CD8-positive, alpha-beta memory T cell (primary cell): ENCODE data around the gene STARD13. TPM values are rescaled to one million over a fixed set of nuclear protein-coding genes. Genes with fewer than 3 reads are reported as not detected.
A peak's percentile ranks its signal among the peaks of the same experiment; 100 is the strongest.

Source experiments
- CTCF ChIA-PET: fragments of 350-600 bp; sonication (Branson Sonifier 250); formaldehyde crosslinking; loops from one replicate; lab custom pipeline; 2021; ENCODE audit warnings: antibody characterized with exemption; lab: Charles Lee
- POLR2A ChIA-PET: fragments of 350-600 bp; sonication (Branson Sonifier 250); formaldehyde crosslinking; loops from one replicate; lab custom pipeline; 2021; ENCODE audit warnings: antibody characterized with exemption; lab: Charles Lee
- DNase-seq, 5 donors: peaks; one replicate each; pipeline versions ENCODE4 v3.0.0 to v3.0.0-alpha.2; 2020 to 2022; ENCODE audit warnings: mixed read lengths in 1 of 5
- H3K27ac ChIP-seq: one replicate; pipeline ENCODE4 v1.7.0; 2013; ENCODE audit warnings: low read depth, mild to moderate bottlenecking, low read length, moderate library complexity
- H3K27me3 ChIP-seq: 2 replicates; pipeline ENCODE4 v1.7.0; 2013; ENCODE audit warnings: low read length, mild to moderate bottlenecking; ENCODE audit not compliant: insufficient read depth, poor library complexity, severe bottlenecking
- H3K36me3 ChIP-seq: 2 replicates; pipeline ENCODE4 v1.7.0; 2013; ENCODE audit warnings: mild to moderate bottlenecking, low read length, moderate library complexity; ENCODE audit not compliant: insufficient read depth
- H3K4me1 ChIP-seq: 2 replicates; pipeline ENCODE4 v1.7.0; 2013; ENCODE audit warnings: mild to moderate bottlenecking, low read length, moderate library complexity; ENCODE audit not compliant: insufficient read depth
- H3K4me3 ChIP-seq: 2 replicates; pipeline ENCODE4 v1.7.0; 2013; ENCODE audit warnings: mild to moderate bottlenecking, low read length
- H3K9me3 ChIP-seq: 2 replicates; pipeline ENCODE4 v1.7.0; 2013; ENCODE audit warnings: mild to moderate bottlenecking, low read length
- H3K27ac Mint-ChIP-seq, 8 donors: one replicate each; pipeline ENCODE4 v1.8.0; 2020 to 2021; ENCODE audit warnings: mixed read lengths in 8 of 8, mild to moderate bottlenecking in 6 of 8, inconsistent platforms in 3 of 8, moderate library complexity in 3 of 8
- H3K27me3 Mint-ChIP-seq, 2 donors: one replicate each; pipeline ENCODE4 v1.8.0; 2020 to 2021; ENCODE audit warnings: mixed read lengths in 2 of 2, mild to moderate bottlenecking in 1 of 2, moderate library complexity in 1 of 2
- H3K36me3 Mint-ChIP-seq, 3 donors: one replicate each; pipeline ENCODE4 v1.8.0; 2020 to 2021; ENCODE audit warnings: mixed read lengths in 3 of 3, inconsistent platforms in 1 of 3, mild to moderate bottlenecking in 1 of 3
- H3K4me1 Mint-ChIP-seq, 3 donors: one replicate each; pipeline ENCODE4 v1.8.0; 2020 to 2021; ENCODE audit warnings: mixed read lengths in 3 of 3, inconsistent platforms in 1 of 3, mild to moderate bottlenecking in 1 of 3
- H3K4me3 Mint-ChIP-seq, 7 donors: one replicate each; pipeline ENCODE4 v1.8.0; 2020 to 2021; ENCODE audit warnings: mixed read lengths in 7 of 7, mild to moderate bottlenecking in 6 of 7, moderate library complexity in 4 of 7, inconsistent platforms in 2 of 7
- H3K9me3 Mint-ChIP-seq, 5 donors: one replicate each; pipeline ENCODE4 v1.8.0; 2020 to 2022; ENCODE audit warnings: mixed read lengths in 5 of 5, mild to moderate bottlenecking in 3 of 5, moderate library complexity in 2 of 5, inconsistent platforms in 1 of 5
- polyA plus RNA-seq: library from polyadenylated mRNA; unstranded; fragments of 300-500 nt; fragmentation: Illumina TruSeq; gene quantifications from one replicate; pipeline ENCODE4 v1.2.3, GENCODE V29; 2021
- total RNA-seq, 2 experiments: library from RNA; stranded (reverse); gene quantifications; one replicate each; pipeline ENCODE4 v1.2.3, GENCODE V29; 2021

The STARD13 gene
- total and polyA plus RNA-seq, 3 experiments from 2014 or later, result 0.40 to 0.48 TPM; not detected in 1

- ChIA-PET CTCF (no interaction called here), POLR2A (no interaction called here)
- DNase-seq, result no peak
- Mint-ChIP-seq H3K27me3 (peaks cover 0 to 1% of the 10 kb centered on the region in 2 donors), H3K9me3 (no peaks in the 10 kb centered on the region), H3K27ac (no peak overlapping the region), H3K4me1 (no peaks in the 10 kb centered on the region), H3K36me3 (no peaks in the 10 kb centered on the region), H3K4me3 (no peak overlapping the region)
- no peaks in the 10 kb centered on the region for H3K27me3 ChIP-seq
- H3K36me3 ChIP-seq, result no peaks in the 10 kb centered on the region
- no peaks in the 10 kb centered on the region for H3K9me3 ChIP-seq
- H3K27ac ChIP-seq, result no peak overlapping the region
- H3K4me3 ChIP-seq, result no peak overlapping the region
- no peaks in the 10 kb centered on the region for H3K4me1 ChIP-seq
These were observed 224.7 kb downstream of the STARD13 start for GRCh38 chr13:33060815-33061214.

- no peak overlapping the region for H3K4me3 Mint-ChIP-seq
- H3K4me1 Mint-ChIP-seq, result no peaks in the 10 kb centered on the region
- Histone ChIP-seq H3K4me1 (no peaks in the 10 kb centered on the region), H3K9me3 (no peaks in the 10 kb centered on the region), H3K27ac (no peak overlapping the region), H3K36me3 (no peaks in the 10 kb centered on the region), H3K4me3 (no peak overlapping the region), H3K27me3 (no peaks in the 10 kb centered on the region)
- H3K27me3 Mint-ChIP-seq, result peaks cover 0 to 1% of the 10 kb centered on the region in 2 donors
- no peaks in the 10 kb centered on the region for H3K36me3 Mint-ChIP-seq
- ChIA-PET CTCF (no interaction called here), POLR2A (no interaction called here)
- H3K9me3 Mint-ChIP-seq, result no peaks in the 10 kb centered on the region
- H3K27ac Mint-ChIP-seq, result no peak overlapping the region
- no peak for DNase-seq
These were observed 226.7 kb downstream of the STARD13 start for GRCh38 chr13:33058776-33059327.

- no peak for DNase-seq
- Mint-ChIP-seq H3K9me3 (no peaks in the 10 kb centered on the region), H3K27ac (peak overlapping the region in 2 of 8 donors; percentile 14 to 21), H3K27me3 (peaks cover 1 to 4% of the 10 kb centered on the region in 2 donors), H3K4me1 (no peaks in the 10 kb centered on the region), H3K4me3 (no peak overlapping the region), H3K36me3 (no peaks in the 10 kb centered on the region)
- H3K4me3 ChIP-seq, result no peak overlapping the region
- H3K4me1 ChIP-seq, result no peaks in the 10 kb centered on the region
- ChIA-PET POLR2A (no interaction called here), CTCF (no interaction called here)
- H3K9me3 ChIP-seq, result no peaks in the 10 kb centered on the region
- no peaks in the 10 kb centered on the region for H3K27me3 ChIP-seq
- H3K27ac ChIP-seq, result no peak overlapping the region
- H3K36me3 ChIP-seq, result no peaks in the 10 kb centered on the region
These were observed 228.4 kb downstream of the STARD13 start for GRCh38 chr13:33057019-33057780.

GRCh38 chr13:33053397-33054066, 232.0 kb downstream of the STARD13 start:
- H3K27ac ChIP-seq, result no peak overlapping the region
- no peaks in the 10 kb centered on the region for H3K9me3 ChIP-seq
- no peaks in the 10 kb centered on the region for H3K4me1 Mint-ChIP-seq
- DNase-seq, result no peak
- CTCF ChIA-PET, result no interaction called here
- peaks cover 9 to 20% of the 10 kb centered on the region in 2 donors for H3K27me3 Mint-ChIP-seq
- no peaks in the 10 kb centered on the region for H3K36me3 ChIP-seq
- H3K9me3 Mint-ChIP-seq, result no peaks in the 10 kb centered on the region
- H3K27me3 ChIP-seq, result no peaks in the 10 kb centered on the region
- no peaks in the 10 kb centered on the region for H3K4me1 ChIP-seq
- no peak overlapping the region for H3K4me3 Mint-ChIP-seq
- POLR2A ChIA-PET, result no interaction called here
- H3K4me3 ChIP-seq, result no peak overlapping the region
- H3K36me3 Mint-ChIP-seq, result no peaks in the 10 kb centered on the region
- H3K27ac Mint-ChIP-seq, result no peak overlapping the region
